KOPT-K1 (cell line): Measurements from ENCODE around the gene EIF4H.
A peak's percentile ranks its signal among the peaks of the same experiment; 100 is the strongest.
"Not testable (repeated sequence)": the region's sequence is repeated elsewhere in the genome, so short reads cannot be mapped to it uniquely, and the experiment has no call there.

Source experiments
- H3K27ac ChIP-seq: fragments of 200-600 bp; sonication (generic); 2 replicates; pipeline ENCODE4 v1.5.1; 2016; ENCODE audit warnings: antibody characterized with exemption, mild to moderate bottlenecking, low read depth, low read length; ENCODE audit not compliant: poor library complexity, severe bottlenecking
- H3K36me3 ChIP-seq: fragments of 200-600 bp; sonication (generic); 2 replicates; pipeline ENCODE4 v1.5.1; 2017; ENCODE audit warnings: antibody characterized with exemption, mild to moderate bottlenecking, low read length, moderate library complexity; ENCODE audit not compliant: insufficient read depth
- H3K9me3 ChIP-seq: fragments of 200-600 bp; sonication (generic); 2 replicates; pipeline ENCODE4 v1.5.1; 2017; ENCODE audit warnings: antibody characterized with exemption, low read length, mild to moderate bottlenecking; ENCODE audit not compliant: insufficient read depth, poor library complexity, severe bottlenecking

Gene EIF4H

GRCh38 chr7:74221713-74222112, 47.6 kb downstream of the EIF4H start:
- Histone ChIP-seq H3K27ac (no peak overlapping the region), H3K9me3 (no peaks in the 10 kb centered on the region), H3K36me3 (peaks cover 30% of the 10 kb centered on the region)

- peaks cover 39% of the 10 kb centered on the region for H3K36me3 ChIP-seq
- no peaks in the 10 kb centered on the region for H3K9me3 ChIP-seq
- H3K27ac ChIP-seq, result no peak overlapping the region
These were observed 48.9 kb downstream of the EIF4H start for GRCh38 chr7:74222851-74223710.

GRCh38 chr7:74223711-74224510, 49.8 kb downstream of the EIF4H start:
- H3K36me3 ChIP-seq, result peaks cover 43% of the 10 kb centered on the region
- H3K27ac ChIP-seq, result no peak overlapping the region
- no peaks in the 10 kb centered on the region for H3K9me3 ChIP-seq

- Histone ChIP-seq H3K36me3 (peaks cover 48% of the 10 kb centered on the region), H3K9me3 (no peaks in the 10 kb centered on the region), H3K27ac (no peak overlapping the region)
These were observed 50.3 kb downstream of the EIF4H start for GRCh38 chr7:74224511-74224832.

- not testable (repeated sequence) for H3K27ac ChIP-seq, H3K9me3 ChIP-seq
- peaks cover 53% of the 10 kb centered on the region for H3K36me3 ChIP-seq
These were observed 50.8 kb downstream of the EIF4H start for GRCh38 chr7:74224907-74225306.

GRCh38 chr7:74225400-74225799, 51.2 kb downstream of the EIF4H start:
- Histone ChIP-seq H3K9me3 (no peaks in the 10 kb centered on the region), H3K36me3 (peaks cover 58% of the 10 kb centered on the region)

GRCh38 chr7:74226633-74227032, 52.5 kb downstream of the EIF4H start:
- Histone ChIP-seq H3K36me3 (peaks cover 70% of the 10 kb centered on the region), H3K9me3 (no peaks in the 10 kb centered on the region), H3K27ac (no peak overlapping the region)

More at GRCh38 chr7:74225400-74225799, 51.2 kb downstream of the EIF4H start:
- H3K27ac ChIP-seq, result no peak overlapping the region

GRCh38 chr7:74228951-74229900, 55.1 kb downstream of the EIF4H start:
- Histone ChIP-seq H3K27ac (no peak overlapping the region), H3K9me3 (no peaks in the 10 kb centered on the region), H3K36me3 (peaks cover 91% of the 10 kb centered on the region)

GRCh38 chr7:74230446-74231231, 56.5 kb downstream of the EIF4H start:
- Histone ChIP-seq H3K9me3 (no peaks in the 10 kb centered on the region), H3K36me3 (peaks cover 91% of the 10 kb centered on the region), H3K27ac (no peak overlapping the region)

GRCh38 chr7:74231232-74231590, 57.1 kb downstream of the EIF4H start:
- Histone ChIP-seq H3K36me3 (peaks cover 91% of the 10 kb centered on the region), H3K9me3 (no peaks in the 10 kb centered on the region), H3K27ac (no peak overlapping the region)

- H3K9me3 ChIP-seq, result no peaks in the 10 kb centered on the region
- H3K27ac ChIP-seq, result no peak overlapping the region
- peaks cover 100% of the 10 kb centered on the region for H3K36me3 ChIP-seq
These were observed 59.6 kb downstream of the EIF4H start for GRCh38 chr7:74233655-74234285.

- Histone ChIP-seq H3K27ac (peak overlapping the region; percentile 47), H3K36me3 (peaks cover 100% of the 10 kb centered on the region), H3K9me3 (no peaks in the 10 kb centered on the region)
These were observed 61.5 kb downstream of the EIF4H start for GRCh38 chr7:74235518-74236268.

GRCh38 chr7:74236284-74236683, 62.1 kb downstream of the EIF4H start:
- Histone ChIP-seq H3K27ac (peak overlapping the region; percentile 11), H3K9me3 (no peaks in the 10 kb centered on the region), H3K36me3 (peaks cover 100% of the 10 kb centered on the region)
